Muscle of back (tissue), 11 donors: ENCODE measurements around the gene MBD5. TPM values are rescaled to one million over a fixed set of nuclear protein-coding genes. Genes with fewer than 3 reads are reported as not detected.

ENCODE experiments used
- DNase-seq, 3 donors: peaks; one replicate each; pipeline versions ENCODE4 v3.0.0 to v3.0.0-alpha.2; 2013
- polyA plus RNA-seq, 10 donors: library from polyadenylated mRNA; unstranded; fragments of 120-200 nt; gene quantifications; one replicate each; pipeline ENCODE4 v1.2.1, GENCODE V29; 2013; ENCODE audit not compliant: insufficient read length in 10 of 10

The MBD5 gene
- polyA plus RNA-seq, 10 donors, result 16.4 to 27.5 (median 22.4) TPM

DNA sequence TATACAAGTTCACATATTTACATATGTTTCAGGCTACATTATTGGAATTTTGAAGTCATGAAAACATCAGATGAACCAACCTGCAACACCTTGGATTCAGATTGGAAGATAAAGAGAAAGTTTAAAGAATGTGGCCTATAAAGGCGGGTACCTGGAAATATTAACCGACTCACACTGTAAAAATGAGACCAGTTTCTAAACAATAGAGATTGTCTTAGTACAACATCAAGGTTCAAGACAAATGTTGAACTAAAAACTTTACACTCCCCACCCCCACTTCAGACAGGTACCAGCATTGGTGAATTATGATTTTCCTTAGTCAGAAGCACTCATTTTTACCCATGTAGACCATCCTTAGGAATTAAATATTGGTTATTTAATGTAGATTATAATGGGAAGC is 437.3 kb downstream of the MBD5 start:
- no peak for DNase-seq

DNA sequence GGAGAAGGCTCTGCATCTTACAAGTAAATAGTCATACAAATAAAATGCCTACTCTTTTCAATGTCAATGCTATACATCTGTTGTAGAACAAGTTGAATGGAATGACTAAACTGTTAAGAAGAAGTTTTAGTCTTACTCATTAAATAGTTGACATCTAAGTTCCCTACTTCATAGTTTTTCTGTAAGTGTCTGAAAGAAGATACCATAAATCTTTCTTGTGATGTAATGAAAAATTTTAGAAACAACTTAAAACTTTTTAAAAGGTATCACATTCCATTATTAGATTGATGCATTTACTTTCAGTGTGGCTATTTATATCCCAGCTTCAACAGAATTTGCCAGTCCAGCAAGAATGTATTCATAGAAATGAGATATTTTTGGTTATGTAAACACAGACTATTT is 438.5 kb downstream of the MBD5 start:
- no peak for DNase-seq

DNA sequence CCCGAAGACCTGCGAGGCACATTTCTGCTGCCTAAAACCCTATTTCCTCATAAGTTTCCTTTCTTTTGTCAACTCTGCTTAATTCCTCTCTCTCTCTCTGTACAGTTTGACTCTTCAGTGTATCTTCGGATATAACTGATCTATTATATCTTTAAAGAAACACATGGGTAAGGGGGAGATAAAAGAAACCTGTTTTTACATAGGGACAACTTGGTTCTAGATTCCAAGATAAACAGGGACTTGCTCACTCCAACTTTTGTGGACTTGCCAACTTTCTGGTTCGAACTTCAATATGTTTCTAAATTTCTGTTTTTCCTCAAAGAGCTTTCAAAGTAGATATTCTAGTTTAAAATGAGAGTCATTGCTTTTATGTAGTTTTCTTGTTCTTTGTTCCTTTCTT is 441.0 kb downstream of the MBD5 start:
- DNase-seq, result no peak

DNA sequence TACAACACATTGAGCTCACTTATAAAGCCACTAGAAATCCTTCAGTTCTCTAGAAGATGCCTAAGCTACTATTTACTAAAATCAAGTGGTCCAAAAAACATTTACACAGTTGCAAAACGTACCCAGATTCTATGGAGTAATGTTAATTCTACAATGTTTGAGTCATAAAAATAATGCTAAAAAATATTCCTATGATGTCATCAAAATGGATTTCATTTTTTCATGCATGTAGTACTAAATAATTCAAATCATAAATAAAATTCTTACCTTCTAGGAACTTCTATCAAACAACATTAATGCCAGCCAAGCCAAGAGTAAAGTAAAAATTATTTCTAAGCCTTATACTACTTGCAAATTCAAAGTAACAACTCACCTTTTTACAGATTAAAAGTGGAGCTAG is 454.7 kb downstream of the MBD5 start:
- DNase-seq, result no peak

DNA sequence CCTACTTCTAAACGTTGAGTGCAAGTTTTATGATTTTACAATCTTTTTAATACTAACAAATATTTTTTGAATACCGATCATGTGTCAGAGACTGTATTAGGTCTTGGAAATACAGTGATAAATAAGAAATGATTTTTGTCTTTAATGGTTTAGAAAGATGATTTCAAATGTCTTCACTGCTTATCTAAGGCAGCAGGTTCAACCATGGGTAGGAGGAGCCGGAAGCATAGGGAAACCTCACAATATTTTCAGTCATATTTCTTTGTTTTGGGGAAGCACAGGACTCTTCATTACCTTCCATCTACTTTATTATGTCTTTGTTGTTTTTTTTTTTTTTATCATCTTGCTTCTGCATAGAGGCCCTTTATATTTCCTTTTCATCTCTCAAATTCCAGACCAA is 458.5 kb downstream of the MBD5 start:
- no peak for DNase-seq

DNA sequence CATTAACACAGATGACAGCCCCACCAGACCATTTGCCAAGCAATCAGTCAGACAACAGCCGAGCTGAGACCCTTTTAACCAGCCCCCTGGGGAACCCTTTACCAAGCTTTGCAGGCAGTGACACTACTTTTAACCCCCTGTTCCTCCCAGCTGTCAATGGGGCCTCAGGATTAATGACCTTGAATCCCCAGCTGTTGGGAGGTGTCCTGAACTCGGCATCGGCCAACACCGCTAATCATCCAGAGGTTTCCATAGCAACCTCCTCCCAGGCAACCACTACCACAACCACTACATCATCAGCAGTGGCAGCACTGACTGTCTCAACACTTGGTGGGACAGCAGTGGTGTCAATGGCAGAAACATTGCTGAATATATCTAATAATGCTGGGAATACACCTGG is 462.8 kb downstream of the MBD5 start:
- DNase-seq, result peak in 1 of 3 donors; percentile 5

DNA sequence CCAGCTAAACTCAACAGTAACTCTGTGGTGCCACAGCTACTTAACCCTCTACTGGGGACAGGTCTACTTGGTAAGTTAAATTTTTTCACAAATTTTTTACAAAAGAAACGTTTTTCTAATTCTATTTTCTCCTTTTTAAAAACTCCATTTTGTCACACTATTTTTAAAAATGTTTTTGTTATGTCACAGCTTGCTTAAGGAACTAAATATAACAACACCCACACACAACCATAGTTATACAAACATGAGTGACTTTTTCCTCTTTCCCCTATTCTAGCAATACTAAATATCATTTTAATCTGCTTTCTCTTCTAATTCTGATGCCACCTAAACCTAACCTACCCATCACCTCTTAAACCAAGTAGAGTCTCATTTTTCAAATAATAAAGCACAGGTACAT is 463.2 kb downstream of the MBD5 start:
- no peak for DNase-seq

DNA sequence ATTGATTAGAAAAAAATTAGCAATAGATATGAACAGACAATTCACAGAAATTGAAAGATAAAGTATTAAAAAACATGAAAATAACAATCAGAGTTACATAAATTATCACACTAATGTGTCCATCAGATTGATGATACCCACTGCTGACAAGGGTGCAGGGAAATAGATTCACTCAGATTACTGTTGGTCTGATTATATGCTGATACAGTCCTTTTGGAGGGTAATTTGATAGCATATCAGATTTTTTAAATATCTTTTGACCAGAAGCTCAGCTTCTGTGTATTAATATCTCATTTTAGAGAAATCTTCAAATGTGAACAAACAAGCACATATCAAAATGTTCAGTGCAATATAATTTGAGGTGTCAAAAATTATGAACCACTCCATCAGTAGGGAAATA is 465.8 kb downstream of the MBD5 start:
- DNase-seq, result no peak

DNA sequence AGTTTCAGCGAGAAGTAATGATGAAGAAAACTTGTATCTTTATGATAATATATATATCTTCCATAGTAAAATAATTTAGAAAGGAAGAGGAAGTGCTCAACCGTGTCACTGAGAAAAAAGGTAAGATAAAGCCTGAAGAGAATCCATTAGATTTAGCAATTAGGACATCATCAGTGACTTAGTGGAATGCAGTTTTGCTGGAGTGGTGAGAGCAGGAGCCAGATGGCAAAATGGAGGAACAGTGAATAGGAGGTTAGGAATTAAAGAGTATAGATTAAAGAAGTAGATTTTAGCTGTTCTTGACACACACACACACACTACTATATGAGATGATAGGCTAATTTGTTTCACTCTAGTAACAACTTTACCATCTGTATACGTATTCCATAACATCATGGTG is 466.5 kb downstream of the MBD5 start:
- DNase-seq, result no peak

DNA sequence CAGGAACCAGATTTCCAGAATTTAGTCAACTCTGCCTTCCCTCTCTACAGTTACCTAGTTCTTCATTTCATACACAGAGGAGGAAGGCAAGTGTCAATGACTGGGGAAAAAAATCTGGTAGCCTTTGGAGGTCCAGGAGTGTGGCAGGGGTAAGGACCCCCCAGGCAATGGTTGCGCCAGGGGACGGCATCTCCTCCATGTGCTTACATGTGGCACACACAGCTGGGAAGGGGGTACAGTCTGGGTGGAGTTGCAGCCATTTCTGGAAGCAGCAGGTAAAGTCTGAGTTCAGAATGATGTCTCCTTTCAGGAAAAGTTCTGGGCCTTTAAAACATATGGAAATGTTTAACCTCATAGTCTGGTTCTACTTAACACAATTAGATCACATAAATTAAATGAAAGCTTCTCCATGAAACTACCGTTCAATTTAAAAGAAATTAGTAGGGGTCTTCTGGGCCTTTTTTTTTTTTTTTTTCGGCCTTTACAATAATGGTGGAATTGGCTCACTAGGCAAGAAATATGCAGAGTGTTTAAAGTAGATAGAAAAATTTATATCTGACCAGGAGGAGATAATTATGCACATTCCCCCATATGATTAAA is 470.0 kb downstream of the MBD5 start:
- no peak for DNase-seq

DNA sequence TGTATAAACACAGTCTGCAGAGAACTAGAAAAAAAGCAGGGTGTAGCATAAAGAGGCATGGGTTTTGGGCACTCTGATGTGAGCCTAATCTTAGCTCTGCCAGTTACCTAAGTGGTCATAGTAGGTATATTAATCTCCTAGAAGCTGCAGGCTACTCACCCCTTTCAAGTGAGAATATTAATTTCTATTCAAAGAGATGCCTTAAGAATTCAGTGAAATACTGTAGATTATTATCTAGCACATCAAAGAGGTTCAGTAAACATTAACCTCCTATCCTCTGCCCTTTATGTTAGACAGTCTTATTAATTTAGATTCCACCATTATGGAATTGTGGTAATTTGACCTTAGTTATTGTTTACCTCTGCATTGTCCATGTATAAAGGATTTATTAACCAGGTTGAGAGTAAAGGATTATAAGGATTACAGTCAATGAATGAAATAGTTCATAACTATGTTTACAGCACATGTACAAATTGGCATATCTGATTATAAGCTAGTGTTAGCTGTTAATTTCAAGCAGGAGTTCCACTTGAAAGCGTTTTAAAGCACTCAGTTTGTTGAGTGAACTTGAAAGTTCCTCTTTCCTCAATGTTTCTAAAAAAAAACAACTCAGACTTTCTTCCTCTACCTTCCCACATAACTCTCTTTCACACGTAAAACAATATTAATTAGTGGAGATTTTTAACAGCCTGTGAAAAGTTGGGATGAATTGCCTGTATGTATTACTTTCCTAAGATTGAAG is 473.1 kb downstream of the MBD5 start:
- DNase-seq, result no peak

DNA sequence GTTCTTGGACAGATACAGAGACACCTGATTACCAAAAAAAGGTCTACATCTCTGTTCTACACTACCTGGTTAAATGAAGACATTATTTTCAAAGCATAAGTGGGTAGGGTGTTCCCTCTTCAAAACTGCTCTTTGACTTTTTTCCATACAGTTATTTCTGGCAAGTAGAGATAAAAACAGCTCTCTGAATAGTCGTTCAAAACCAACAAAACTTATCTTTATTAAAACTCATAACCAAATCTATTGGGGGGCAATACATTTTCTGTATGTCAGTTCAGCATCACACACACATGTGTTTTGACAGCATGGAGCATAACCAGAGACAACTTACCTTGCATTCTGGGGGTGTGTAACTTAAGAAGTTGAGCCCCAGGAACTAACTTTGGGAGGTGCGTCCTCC is 474.7 kb downstream of the MBD5 start:
- no peak for DNase-seq

DNA sequence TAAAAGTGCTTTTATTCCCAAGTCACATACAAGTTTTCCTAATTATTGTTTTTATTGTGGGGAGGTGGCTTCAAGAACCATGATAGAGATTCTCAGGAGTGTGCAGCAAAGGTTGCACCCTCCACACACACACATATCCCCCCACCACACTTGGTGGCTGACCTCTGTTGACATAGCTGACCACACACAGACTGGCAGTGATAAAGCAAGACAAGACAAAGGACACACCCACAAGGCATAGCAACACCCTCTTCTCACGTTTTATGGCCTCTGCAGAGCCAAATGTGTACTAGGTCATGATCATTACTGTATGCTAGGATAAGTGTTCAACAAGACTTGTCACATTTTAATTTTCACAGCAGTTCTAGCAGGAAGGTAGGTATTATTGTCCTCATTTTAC is 480.7 kb downstream of the MBD5 start:
- no peak for DNase-seq

DNA sequence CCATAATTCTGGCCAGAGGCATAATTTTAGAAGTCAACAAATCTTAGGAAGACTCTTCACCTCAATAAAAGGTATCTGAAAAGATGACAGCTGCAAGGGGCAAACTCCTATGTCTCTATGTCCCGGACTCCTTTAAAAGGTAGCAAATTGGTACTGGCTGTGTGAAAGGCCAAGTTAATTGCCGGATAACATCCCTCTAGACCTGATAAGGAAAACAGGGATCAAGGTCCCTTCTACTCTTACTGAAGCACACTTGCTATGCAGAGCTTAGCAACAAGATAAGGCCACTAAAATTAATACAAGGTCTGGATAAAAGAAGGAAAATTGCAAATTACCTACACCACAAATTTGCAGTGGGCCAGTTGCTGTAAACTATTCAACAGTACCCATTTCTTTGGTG is 482.6 kb downstream of the MBD5 start:
- no peak for DNase-seq

DNA sequence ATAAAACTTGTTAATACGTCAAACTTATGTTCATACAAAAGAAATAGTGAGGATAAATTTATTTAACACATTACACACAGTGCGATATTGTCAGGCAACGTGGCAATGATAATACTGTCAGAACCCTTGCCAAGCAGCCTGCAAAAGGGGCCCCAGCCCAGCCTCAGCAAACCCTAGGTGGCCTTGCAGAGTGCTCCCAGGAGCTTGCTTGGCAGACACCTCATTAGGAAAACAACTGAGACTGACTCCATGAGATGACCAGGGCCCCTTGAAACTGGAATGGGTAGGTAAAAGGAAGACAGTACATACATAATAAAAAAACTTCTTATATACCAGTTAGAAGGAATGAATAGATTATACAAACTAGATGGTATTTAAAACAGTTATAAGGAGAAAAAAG is 487.1 kb downstream of the MBD5 start:
- DNase-seq, result no peak

DNA sequence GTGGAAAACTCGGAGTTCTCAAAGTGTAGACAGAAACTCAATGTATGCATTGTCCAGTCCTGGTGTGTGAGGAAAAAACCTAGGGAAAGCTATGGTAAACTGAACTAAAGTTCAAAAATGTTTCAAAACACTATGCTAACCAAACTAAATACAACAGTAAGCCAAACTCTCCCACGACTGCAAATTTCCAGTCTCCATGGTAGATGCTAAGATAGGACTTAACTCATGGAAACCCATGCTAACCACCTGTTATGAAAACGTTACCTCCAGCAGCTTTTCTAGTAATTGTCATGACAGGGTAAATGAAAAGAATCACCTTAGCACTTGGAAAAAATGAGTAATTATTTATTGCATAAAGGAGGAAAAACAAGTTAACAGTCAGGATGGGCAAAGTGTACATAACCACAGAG is 488.0 kb downstream of the MBD5 start:
- no peak for DNase-seq

DNA sequence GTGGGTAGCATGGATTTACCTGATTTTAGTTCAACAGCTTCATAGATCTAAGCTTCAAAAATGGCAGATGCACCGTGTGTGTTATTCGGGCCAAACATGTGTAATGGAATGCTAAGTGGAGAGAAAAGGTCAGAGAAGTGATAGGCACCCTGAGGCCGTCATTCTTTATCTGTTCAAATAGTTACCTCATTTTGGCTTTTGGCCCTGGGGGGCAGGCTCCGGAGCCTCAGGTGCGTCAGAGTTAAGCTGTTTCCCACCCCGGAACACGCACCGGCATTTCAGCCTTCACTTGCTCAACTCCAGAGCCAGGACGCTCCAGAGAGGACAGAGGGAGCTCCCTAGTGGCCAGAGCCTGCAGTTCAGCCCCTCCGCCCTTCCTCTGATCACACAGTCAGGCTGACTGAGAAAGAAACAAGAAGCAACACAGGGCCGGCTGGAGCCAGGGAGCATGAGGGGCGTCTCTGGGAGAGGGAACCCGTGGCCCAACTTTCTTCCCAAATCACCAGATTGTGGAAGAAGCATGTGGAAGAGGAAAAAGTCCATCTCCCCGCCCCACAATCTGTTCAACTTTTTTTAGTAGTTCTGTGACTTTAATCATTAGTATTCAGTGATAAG is 488.5 kb downstream of the MBD5 start:
- peak; percentile 59 to 79 (median 63) for DNase-seq

DNA sequence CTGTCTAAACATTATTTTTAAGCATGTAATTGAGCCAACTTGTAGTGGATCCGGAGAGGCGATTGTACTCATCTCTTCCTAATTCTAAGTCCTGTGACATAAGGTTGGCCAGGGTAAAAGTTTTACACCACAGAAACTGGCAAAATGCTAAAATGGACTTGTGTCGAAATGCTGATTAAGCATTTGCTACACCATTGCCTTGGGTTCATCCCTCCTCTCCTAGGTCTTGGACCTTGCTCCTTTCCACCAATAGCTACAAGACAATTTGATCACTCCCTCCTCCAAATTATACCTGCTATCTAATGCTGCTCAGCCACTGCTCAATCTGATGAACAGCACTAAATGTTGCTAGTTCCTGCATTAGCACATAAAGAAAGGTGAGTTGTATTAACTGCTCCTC is 491.0 kb downstream of the MBD5 start:
- no peak for DNase-seq

DNA sequence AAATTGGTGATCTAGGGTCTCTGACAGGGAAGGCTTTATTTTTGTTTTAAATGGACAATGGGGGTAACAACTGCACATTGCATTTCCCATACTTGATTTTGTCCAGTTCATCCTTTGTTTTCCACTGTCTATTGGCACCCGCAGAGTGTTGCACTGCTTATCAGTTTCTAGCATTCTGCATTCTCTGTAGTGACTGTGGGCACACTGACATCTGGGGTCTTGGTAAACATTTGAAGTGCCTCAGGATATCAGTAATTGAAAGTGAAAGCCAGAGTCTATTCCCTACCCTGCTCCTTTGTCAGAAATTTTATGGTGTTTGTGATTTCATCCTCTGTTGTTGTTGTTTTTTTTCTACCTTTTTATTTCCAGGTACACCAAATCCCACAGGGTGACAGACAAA is 491.6 kb downstream of the MBD5 start:
- no peak for DNase-seq

DNA sequence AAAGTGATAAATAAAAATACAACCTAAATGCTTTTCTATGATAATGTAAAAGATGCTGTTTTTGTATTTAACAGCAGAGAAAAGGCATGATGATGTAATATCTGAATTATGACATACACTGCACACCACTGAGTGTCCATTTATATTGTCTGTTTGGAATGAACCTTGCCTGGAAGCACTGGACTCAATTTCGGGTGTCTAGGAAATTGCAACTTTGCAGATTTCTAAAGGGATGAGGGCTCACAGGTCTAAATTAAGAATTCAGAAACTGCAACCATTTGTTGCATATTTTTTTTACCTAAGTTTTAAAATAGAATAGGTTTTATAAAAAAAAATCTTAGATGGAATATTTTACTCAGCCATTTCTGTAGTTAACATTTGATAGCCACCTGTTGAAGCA is 492.5 kb downstream of the MBD5 start:
- no peak for DNase-seq

DNA sequence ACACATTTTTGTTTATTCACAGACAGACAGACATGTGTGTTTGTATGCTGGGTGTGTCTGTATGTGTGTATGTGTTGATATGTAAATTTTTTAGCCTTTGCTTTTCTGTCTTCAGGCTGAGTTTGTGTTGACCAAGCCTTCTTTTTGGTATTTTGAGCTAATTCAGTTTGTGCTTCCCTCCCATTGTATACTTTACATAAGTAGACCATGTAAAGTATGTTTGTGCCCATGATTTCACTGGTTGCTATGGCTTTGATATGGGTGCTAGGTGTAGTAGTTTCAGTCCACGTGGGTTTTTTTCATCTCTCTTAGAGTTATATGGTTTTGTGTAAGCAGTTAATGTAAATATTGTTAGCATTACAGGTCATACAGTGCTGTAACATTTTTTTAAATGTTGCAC is 494.2 kb downstream of the MBD5 start:
- no peak for DNase-seq

DNA sequence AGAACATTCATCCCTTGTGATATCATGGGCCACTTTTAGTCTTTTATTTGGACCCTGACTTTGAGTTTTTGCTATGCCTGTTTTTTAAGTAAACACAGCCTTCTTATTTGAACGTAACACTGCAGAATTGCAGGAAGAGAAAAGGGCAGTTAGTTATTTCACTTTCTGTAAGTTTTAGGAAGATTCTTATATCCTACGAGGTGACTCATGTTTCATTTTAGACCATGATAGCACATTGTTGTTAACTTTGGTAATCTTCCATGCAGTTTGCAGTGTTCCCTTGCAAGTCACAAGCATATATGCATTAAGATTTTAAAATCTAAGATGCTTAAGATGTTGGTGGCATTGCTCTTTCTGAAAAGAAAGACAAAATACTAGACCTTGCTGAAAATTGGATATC is 495.1 kb downstream of the MBD5 start:
- DNase-seq, result no peak

DNA sequence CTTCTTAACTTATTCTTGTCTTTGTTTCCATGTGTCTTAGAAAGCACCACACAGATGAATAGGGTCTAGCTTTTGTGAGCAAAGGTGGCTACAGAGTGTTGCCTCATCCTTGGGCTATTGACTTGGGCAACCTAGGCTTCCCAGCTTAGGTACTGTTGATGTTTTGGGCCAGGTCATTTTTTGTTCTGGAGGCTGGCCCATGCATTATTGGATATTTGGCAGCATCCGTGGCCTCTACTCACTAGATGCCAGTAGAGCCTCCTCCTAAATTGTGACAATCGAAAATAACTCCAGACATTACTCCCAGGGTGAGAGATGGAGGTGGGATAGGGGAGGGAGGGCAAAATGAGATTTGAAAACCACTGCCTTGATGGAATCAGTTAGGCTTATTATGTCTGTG is 496.4 kb downstream of the MBD5 start:
- DNase-seq, result no peak

DNA sequence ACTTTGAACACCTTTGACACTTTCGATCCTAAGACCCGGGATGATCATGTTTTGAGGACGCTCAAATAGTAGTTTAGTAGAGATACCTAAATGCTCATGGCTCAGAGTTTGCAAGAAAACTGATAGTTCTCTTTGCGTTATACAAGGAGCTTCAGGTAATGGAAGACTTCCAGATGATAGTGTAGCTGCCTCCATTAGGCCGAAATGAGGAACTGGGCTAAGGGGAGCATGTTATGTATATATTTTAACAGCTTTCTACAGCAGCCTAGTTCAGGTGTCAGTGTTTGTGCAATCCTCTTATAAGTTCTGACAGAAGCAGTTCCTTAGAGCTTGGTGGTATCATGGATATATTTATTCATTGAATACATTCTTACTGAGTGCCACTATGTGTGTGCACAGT is 496.9 kb downstream of the MBD5 start:
- DNase-seq, result no peak
